HG03439 (cell line): Measurements from ENCODE around the gene GPER1.
"Not testable (repeated sequence)": the region's sequence is repeated elsewhere in the genome, so short reads cannot be mapped to it uniquely, and the experiment has no call there.

ENCODE experiments used
- ATAC-seq: cut with Tn5 transposase; IDR thresholded peaks from one replicate; pipeline ENCODE4 v1.9.1; 2021; ENCODE audit warnings: mild to moderate bottlenecking, moderate library complexity; ENCODE audit not compliant: unreplicated experiment

GPER1 gene

DNA sequence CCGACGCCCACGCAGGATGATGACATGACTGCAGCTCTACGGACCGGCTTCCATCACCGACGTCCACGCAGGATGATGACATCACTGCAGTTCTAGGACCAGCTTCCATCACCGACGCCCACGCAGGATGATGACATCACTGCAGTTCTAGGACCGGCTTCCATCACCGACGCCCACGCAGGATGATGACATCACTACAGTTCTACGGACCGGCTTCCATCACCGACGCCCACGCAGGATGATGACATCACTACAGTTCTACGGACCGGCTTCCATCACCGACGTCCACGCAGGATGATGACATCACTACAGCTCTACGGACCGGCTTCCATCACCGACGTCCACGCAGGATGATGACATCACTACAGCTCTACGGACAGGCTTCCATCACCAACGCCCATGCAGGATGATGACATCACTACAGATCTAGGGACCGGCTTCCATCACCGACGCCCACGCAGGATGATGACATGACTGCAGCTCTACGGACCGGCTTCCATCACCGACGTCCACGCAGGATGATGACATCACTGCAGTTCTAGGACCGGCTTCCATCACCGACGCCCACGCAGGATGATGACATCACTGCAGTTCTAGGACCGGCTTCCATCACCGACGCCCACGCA is 28.6 kb downstream of the GPER1 start:
- not testable (repeated sequence) for ATAC-seq

DNA sequence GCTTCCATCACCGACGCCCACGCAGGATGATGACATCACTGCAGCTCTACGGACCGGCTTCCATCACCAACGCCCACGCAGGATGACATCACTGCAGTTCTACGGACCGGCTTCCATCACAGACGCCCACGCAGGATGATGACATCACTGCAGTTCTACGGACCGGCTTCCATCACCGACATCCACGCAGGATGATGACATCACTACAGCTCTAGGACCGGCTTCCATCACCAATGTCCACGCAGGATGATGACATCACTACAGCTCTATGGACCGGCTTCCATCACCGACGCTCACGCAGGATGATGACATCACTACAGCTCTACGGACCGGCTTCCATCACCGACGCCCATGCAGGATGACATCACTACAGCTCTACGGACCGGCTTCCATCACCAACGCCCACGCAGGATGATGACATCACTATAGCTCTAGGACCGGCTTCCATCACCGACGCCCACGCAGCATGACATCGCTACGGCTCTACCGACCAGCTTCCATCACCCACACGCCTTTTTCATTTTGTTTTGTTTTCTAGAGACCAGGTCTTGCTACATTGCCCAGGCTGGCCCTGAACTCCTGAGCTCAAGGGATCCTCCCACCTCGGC is 29.5 kb downstream of the GPER1 start:
- no peak for ATAC-seq

DNA sequence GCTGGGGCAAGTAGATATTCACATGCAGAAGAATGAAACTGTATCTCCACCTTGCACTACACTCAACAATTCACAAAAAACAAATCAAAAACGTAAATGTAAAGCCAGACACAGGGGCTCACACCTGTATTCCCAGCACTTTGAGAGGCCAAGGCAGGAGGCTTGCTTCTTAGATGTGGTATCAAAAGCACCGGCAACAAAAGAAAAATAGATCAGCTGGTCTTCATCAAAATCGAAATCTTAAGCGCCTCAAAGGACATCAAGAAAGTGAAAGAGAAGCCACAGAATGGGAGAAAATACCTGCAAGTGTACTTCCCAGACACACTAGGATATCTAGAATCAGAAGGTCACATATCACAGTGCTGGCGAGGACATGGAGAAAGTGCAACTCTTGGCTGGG is 31.3 kb downstream of the GPER1 start:
- no peak for ATAC-seq

DNA sequence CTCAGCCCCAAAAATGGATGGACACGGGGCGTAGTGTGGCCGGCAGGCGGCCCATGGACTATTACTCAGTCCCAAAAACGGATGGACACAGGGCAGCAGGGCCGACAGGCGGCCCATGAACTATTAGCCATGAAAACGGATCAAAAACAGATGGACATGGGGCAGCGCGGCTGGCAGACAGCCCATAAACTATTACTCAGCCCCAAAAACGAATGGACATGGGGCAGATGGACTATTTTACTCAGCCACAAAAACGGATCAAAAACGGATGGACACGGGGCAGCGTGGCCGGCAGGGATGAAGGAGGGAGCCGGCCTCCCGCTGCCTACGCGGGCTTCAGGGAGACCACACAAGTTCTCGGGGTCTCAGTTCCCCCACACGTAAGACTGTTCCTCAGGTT is 32.9 kb downstream of the GPER1 start:
- ATAC-seq: no peak

DNA sequence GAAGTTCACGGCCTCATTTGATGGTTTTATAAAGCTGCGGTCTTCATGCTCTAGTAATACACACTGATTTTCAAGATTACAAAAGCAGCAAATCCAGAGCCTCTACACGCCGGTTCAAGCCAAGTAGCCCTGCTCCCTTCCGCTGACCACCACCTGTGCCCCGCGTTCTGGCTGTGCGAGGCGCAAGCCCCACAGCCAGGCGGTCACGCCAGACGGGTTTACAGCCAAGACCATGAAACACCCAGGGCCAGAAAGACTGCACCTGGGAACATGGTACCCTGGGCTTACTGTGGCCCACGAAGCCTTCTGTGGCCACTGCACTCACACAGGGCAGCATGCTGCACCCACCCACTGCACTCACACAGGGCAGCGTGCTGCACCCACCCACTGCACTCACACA is 33.6 kb downstream of the GPER1 start:
- no peak for ATAC-seq

DNA sequence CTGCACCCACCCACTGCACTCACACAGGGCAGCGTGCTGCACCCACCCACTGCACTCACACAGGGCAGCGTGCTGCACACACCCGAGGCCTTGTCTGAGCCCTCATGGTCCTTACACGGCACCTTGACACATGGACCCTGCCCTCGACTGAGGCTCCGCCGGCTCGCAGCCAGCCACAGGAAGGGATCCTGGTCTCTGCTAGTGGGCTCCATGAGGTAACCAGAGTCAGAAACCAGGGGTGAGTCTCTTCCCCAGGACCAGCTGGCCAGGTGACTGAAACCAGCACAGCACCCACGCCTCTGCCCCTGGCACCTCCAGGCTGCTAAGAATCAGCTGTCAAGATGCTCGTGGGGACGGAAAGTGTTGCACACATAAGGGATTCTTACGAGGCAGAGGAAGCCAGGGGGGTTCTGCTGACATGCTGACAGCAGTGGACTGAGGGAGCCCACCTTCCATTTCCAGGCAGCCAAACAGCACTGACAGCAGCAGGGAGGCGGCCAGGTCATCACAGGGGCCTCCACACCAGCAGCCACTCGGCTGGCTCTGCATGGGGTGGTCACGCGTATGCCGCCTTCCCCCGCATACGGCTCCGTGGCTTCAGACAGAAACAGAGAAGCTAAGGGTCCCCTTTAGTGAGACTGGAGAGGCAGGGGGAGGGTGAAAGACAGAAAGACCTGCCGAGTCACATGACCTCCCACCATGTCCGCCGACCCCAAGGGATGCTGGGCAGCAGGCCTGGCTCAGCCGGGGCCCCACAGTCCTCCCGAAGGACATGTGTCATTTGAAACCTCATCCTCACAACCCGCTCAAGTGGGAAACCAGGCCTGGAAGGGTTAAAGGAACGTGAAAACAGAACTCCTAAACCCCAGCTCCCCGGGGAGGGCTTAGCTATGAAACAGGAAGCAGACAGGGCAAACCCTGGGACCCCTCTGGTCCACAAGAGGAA is 34.2 kb downstream of the GPER1 start:
- ATAC-seq: no peak

DNA sequence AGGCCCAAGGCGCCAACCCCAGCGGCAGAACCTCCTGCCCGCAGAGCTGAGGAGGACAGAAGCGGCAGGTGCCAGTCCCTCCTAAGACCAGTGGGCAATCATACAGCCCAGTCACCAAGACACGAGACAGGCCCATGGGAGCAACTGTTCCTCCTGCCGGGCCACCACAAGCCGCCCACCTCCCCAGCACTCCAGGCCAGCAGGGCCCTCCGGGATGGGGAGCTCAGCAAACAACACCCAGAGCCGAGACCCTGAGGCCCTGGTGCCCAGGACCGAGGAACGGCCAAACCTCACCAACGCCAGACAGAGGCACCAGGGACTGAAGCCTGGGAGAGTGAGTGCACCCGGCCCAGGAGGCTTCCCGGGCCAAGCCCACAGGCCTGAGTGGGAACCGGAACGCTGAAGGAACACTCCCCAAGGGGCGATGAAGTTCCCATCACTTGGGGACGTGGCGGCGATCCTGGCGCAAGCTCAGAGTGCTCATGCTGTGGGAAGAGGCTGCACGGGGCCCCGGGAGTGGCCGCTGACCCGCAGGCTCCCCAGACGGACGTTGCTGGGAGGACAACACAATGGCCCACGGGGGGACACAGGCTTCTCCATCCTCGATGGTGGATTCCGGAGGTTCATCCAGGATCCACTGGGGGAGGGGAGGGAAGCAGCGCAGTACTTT is 35.1 kb downstream of the GPER1 start:
- no peak for ATAC-seq

DNA sequence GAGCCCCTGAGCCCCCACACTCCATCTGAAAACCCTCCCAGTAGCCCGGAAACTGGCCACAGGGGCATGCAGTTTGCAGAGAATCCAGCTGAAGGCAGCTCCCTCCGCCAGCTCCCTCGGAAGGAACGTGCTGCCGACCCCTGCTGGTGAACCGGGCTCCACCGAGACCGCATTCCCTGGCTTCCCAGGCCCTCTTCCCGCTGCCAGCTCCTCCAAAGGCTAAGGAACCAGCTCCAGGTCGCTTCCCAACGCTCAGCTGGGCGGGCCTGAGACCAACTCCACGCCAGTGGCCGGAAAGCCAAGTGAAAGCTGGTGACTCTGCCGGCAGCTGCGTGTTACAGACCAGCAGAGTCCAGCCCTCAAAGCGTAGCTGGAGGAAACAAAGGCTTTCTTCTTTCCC is 35.8 kb downstream of the GPER1 start:
- ATAC-seq: no peak

DNA sequence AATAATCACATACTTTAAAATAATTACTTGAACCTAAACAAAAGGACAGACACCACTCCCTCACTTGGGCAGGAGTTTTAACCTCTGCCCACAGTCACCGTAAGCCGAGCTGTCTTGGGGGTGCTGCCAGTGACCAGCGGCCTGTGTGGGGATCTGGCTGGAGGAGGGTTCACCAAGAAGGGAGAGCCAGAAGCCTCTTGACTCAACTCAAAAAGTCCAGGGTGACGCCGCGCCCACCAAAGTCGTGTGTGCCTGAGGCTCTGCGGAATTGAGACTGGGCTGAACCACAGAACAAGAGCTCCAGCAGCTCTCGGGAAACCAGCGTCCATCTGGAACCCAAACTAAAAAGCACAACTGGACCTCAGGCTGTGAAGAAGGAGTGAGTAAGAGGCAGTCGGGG is 36.3 kb downstream of the GPER1 start:
- no peak for ATAC-seq

DNA sequence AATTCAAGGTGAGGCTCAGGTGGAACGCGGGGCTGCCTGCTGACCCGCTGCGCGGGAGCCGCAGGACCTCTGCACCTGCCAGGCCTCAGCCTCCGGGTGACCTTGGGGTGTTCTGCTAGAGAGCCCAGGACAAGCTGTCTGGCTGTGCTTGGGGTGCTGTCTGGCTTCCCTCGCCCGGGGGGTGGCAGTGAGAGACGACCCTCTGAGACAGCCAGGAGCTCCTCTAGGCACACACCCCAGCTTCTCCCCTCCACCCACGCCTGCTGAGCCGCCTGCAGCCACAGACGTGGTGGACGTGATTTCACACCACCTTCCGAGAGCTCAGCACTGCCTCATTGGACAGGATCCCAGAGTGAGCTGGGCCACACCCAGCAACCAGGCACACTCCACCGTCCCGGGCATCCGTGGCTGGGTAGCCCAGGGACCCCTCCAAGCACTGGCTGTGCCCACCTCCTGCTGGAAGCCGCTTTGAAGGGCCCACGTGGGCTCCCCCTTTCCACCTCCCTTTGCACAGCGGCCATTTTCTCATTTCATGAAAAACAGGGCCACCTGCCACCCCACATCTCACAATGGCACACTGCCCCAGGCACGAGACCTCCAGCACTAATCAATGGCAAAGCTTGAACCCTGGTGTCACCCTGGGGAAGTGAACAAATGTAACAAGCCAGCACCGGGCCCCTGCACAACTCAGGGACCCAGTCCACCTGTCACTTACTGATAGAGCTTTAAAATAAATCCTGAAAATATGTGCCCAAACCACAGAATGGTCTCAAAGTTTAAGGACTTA is 37.1 kb downstream of the GPER1 start:
- ATAC-seq: no peak

DNA sequence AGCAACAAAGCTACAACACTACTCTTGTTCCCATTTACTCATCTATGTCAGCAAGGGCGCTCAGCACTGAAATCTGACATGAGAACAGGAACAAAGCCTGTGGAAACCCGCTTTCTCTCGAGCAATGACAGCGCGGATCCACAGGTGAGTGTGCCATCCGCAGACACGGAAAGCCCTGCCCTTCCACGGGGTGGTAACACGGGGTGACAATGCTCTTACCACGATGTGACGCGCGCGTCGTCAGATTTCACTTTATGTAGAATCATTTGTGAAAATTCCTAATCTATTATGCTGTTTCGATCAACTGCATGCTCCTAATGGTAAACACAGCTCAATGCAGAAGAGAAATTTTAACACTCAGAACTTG is 37.7 kb downstream of the GPER1 start:
- no peak for ATAC-seq

DNA sequence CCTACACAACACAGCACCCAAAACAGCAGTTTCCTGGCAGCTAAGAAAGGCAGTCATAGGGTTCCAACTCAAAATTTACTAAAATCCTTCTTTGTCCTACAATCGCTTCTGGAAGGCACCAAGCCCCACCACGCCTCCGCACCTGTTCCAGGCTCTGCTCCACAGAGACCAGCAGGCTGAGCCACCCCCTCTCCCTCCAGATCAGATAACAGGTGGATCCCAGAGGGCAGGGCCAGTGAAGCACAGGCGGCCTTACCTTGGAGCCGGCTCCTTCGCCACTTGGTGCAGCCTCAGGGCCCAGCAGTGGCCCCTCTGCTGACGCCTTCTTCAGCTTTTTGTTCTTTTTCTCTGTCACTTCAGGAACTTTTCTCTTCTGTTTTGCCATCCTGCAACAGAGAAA is 39.1 kb downstream of the GPER1 start:
- no peak for ATAC-seq

DNA sequence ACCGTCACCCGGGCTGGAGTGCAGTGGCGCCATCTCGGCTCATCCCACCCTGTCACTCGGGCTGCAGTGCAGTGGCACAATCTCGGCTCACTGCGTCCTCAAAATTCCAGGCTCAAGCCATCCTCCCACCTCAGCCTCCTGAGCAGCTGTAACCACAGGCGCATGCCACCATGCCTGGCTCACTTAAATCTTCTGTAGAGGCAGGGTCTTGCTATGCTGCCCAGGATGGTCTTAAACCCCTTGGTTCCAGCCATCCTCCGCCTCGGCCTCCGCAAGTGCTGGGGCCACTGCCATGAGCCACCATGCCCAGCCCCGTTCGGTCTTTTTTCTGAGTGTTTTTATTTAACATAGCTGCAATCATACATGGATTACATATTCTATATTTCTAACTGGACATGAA is 41.5 kb downstream of the GPER1 start:
- ATAC-seq: no peak

DNA sequence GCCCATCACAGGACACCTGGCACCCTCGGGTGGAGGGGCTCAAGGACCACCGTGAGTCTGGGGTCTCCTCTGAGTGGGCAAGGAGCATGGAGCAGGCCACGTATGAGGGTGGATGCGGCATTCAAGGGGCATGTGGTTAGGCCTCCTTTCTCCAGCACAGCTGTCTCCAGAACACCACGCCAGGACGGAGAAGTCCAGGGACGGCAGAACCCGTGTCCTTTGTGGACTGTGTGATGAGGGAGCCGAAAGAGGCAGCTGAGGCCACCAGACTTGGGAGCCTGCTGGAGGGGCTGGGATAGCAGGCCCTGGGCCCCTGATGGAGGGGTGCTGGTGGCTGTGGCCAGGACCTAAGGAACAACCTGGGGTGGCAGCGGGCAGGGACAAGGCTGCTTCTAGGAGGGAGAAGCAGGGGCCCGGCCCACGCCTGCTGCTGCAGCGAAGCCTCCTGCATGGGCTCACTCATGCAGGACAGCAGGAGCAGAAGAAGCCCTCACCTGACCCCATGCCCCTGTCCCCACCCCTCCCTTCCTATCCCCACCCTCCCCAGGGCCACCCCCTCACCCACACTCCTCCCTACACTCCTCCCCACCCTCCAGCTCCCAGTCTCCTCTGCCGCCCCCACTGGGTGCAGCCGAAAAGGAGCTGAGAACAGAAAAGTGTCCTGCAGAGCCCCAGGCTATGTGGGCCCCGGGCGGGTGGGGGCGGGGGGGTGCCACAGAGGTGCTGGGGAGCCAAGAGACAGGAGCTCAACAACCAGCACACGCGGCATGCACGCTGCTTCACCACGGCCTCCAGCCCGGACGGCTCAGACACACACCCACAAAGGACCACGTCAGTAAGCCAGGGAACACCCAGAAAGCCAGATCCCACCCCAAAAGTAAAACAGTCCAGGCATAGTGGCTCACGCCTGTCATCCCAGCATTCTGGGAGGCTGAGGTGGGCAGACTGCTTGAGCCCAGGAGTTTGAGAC is 42.4 kb downstream of the GPER1 start:
- no peak for ATAC-seq

DNA sequence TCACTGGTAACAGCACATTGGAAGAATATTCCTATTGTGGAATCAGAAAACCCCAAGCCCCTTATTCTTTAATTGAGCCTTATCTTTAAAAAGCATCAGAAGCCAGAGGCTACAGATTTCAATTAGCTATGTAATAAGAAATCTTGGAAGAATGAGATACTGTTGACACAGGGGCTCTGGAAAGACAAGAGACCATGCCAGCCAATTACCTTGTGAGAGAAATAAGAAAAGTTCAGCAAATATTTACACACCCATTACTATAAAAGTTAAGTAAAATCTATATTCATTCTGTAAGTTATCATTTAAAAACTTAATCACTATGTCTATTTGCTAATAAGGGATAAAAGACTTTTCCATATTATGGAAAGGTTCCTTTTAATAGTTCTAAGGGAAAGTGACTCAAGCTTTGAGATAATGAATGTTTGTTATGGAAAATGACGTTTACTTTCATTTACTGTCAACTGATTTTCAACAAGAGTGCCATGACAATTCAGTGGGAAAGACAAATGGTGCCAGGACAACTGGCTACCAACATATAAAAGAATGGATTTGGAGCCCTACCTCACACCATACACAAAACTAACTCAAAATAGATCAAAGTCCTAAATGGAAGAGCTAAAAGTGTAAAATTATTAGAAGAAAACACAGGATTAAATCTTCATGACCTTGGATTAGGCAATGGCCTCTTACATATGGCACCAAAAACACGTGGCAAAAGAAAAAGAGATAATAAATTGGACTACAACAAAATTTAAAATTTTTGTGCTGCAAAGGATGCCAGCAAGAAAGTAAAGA is 43.8 kb downstream of the GPER1 start:
- no peak for ATAC-seq

DNA sequence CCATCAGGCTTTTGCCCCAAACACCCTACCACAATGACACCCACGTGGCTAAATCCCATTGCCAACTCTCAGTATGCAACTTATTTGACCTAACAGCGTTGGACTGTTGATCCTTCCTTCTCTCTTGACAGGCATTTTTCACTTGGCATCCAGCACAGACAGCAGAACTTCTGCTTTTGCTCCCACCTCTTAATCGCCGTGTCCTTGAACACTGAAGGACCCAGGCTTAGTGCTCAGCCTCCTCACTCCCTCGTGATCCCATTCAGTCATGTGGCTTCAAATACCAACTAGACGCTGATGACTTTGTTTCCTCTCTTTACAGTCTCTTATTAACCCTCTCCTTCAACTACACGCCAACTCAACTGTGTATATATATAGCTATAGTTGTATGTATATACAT is 47.0 kb downstream of the GPER1 start:
- no peak for ATAC-seq

DNA sequence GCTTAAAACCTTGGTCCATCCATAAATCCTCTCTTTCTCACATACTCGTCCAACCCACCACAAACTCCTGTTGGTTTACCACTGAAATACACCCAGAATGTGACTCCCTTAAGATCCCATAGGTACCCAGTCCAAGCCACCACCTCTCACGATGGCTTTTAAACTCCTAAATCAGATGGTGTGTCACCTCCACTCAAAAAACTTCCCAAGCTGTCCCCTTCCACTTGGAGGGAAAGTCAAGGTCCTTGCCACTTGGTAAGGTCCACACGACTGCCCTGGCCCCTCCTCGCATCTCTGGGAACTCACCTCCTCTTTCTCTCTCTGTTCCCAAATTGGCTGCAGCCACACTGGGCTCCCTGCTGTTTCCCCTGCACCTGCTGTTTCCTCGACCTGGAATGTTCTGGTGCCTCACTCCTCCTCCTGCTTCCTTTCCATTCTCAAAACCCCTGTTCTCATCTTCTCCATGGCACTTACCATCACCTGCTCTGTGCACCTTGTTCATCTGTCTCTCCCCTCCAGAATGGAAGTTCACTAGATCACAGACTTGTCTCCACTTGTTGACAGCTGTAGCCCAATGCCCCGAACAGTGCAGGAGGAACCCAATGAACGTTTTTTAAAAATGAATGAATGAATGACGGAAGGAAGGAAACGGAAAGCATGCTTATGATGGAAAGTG is 49.1 kb downstream of the GPER1 start:
- ATAC-seq: no peak

DNA sequence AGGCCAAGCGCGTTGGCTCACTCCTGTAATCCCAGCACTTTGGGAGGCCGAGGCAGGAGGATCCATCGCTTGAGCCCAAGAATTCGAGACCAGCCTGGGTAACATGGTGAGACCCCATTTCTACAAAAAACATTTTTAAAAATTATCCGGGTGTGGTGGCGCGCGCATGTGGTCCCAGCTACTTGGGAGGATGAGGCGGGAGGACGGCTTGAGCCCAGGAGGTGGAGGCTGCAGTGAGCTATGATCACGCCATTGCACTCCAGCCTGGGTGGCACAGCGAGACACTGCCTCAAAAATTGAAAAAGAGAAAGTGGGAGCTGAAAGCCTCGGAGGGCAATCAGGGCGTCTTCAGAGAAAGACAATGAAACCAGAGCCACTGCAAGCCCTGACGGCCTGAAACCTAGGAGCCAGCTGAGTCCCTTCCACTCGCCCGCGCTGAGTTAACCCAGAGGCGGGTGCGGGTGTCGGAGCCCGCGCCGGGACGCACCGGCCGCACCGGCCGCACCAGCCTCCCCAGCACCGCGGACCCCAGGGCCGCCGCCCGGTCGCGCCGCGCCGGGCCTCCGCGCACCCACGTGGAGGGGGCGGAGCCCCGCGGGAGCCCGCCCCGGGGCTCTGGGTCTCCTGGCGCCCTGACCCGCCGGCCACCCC is 49.7 kb downstream of the GPER1 start:
- ATAC-seq: peak; percentile 60
